CD14-positive monocyte (primary cell): ENCODE data around the gene PABPC3. TPM values are rescaled to one million over a fixed set of nuclear protein-coding genes. Genes with fewer than 3 reads are reported as not detected.

ENCODE experiments used
- DNase-seq, 3 donors: peaks; one replicate each; pipeline ENCODE4 v3.0.0-alpha.2; 2011 to 2022
- H2AFZ ChIP-seq: 2 replicates; pipeline ENCODE4 v1.6.0; 2012; ENCODE audit warnings: mild to moderate bottlenecking, low read depth, low read length, inconsistent platforms; ENCODE audit not compliant: insufficient read depth, poor library complexity, severe bottlenecking
- H3K27ac ChIP-seq, 2 donors: 1 replicate in 1 of 2; 2 replicates in 1 of 2; pipeline ENCODE4 v1.5.1; 2012 to 2013; ENCODE audit warnings: low read length in 2 of 2, control low read depth in 1 of 2, inconsistent platforms in 1 of 2, low read depth in 1 of 2, mild to moderate bottlenecking in 1 of 2
- H3K27me3 ChIP-seq, 2 donors: one replicate each; pipeline versions ENCODE4 v1.6.0 to v1.6.1; 2011 to 2013; ENCODE audit warnings: low read length in 2 of 2; ENCODE audit not compliant: control insufficient read depth in 2 of 2, insufficient read depth in 2 of 2
- H3K36me3 ChIP-seq, 2 donors: replicated peaks in 1 of 2; 1 replicate in 1 of 2; 2 replicates in 1 of 2; pipeline versions ENCODE4 v1.5.1 to v1.6.1; 2012 to 2013; ENCODE audit warnings: low read length in 2 of 2, control low read depth in 1 of 2, inconsistent platforms in 1 of 2, mild to moderate bottlenecking in 1 of 2; ENCODE audit not compliant: insufficient read depth in 2 of 2, control insufficient read depth in 1 of 2
- H3K4me1 ChIP-seq, 2 donors: 1 replicate in 1 of 2; 2 replicates in 1 of 2; pipeline versions ENCODE4 v1.5.1 to v1.6.1; 2012 to 2013; ENCODE audit warnings: low read length in 2 of 2, control low read depth in 1 of 2, inconsistent platforms in 1 of 2, mild to moderate bottlenecking in 1 of 2, moderate library complexity in 1 of 2; ENCODE audit not compliant: insufficient read depth in 2 of 2, control insufficient read depth in 1 of 2
- H3K4me2 ChIP-seq: replicated peaks from 2 replicates; pipeline ENCODE3; 2012; ENCODE audit warnings: low read length, moderate library complexity, mild to moderate bottlenecking; ENCODE audit not compliant: poor library complexity, severe bottlenecking; ENCODE audit errors: extremely low read depth
- H3K4me3 ChIP-seq, 3 experiments: fragments of 200-600 bp in 1 of 3; sonication (generic) in 1 of 3; replicated peaks in 1 of 3; 1 replicate in 2 of 3; 2 replicates in 1 of 3; pipeline ENCODE4 v1.5.1; 2011 to 2013; ENCODE audit warnings: low read length in 3 of 3, mild to moderate bottlenecking in 3 of 3, control low read depth in 2 of 3, low read depth in 2 of 3, inconsistent platforms in 1 of 3, moderate library complexity in 1 of 3
- H3K79me2 ChIP-seq: 2 replicates; pipeline ENCODE4 v1.6.0; 2012; ENCODE audit warnings: mild to moderate bottlenecking, control low read depth, inconsistent platforms, low read length, moderate library complexity; ENCODE audit not compliant: insufficient read depth
- H3K9ac ChIP-seq: 2 replicates; pipeline ENCODE4 v1.6.0; 2017; ENCODE audit warnings: low read length, mild to moderate bottlenecking; ENCODE audit not compliant: insufficient read depth, poor library complexity, severe bottlenecking
- H3K9me3 ChIP-seq, 2 donors: replicated peaks in 1 of 2; 1 replicate in 1 of 2; 2 replicates in 1 of 2; pipeline versions ENCODE4 v1.5.1 to v1.6.1; 2012 to 2013; ENCODE audit warnings: low read length in 2 of 2, control low read depth in 1 of 2; ENCODE audit not compliant: control insufficient read depth in 1 of 2, insufficient read depth in 1 of 2
- H4K20me1 ChIP-seq: 2 replicates; pipeline ENCODE4 v1.6.0; 2012; ENCODE audit warnings: mild to moderate bottlenecking, low read length, control low read depth, moderate library complexity; ENCODE audit not compliant: insufficient read depth
- H3K27ac Mint-ChIP-seq, 7 donors: one replicate each; pipeline ENCODE4 v1.8.0; 2020; ENCODE audit warnings: mild to moderate bottlenecking in 7 of 7, mixed read lengths in 7 of 7, moderate library complexity in 6 of 7, inconsistent platforms in 2 of 7
- H3K27me3 Mint-ChIP-seq, 3 donors: one replicate each; pipeline ENCODE4 v1.8.0; 2021 to 2022; ENCODE audit warnings: low read depth in 3 of 3, mild to moderate bottlenecking in 3 of 3, mixed read lengths in 3 of 3, moderate library complexity in 3 of 3, inconsistent platforms in 1 of 3
- H3K36me3 Mint-ChIP-seq, 2 donors: one replicate each; pipeline ENCODE4 v1.8.0; 2020; ENCODE audit warnings: mixed read lengths in 2 of 2, inconsistent platforms in 1 of 2, mild to moderate bottlenecking in 1 of 2
- H3K4me1 Mint-ChIP-seq: one replicate; pipeline ENCODE4 v1.8.0; 2020; ENCODE audit warnings: mild to moderate bottlenecking, mixed read lengths
- H3K4me3 Mint-ChIP-seq, 2 donors: one replicate each; pipeline ENCODE4 v1.8.0; 2020; ENCODE audit warnings: mild to moderate bottlenecking in 2 of 2, mixed read lengths in 2 of 2, moderate library complexity in 1 of 2
- H3K9me3 Mint-ChIP-seq, 7 donors: one replicate each; pipeline ENCODE4 v1.8.0; 2020 to 2022; ENCODE audit warnings: mixed read lengths in 7 of 7, mild to moderate bottlenecking in 6 of 7, moderate library complexity in 6 of 7, inconsistent platforms in 2 of 7
- WGBS: methylation state at CpG from one replicate; pipeline ENCODE4 v1.1.5; 2013; ENCODE audit warnings: missing lambda C conversion rate; ENCODE audit not compliant: insufficient coverage; 5-methylcytosine and 5-hydroxymethylcytosine counted together
- intact Hi-C, 2 donors: fragments of 100-400 bp; cut with micrococcal nuclease; formaldehyde crosslinking; loops; one replicate each; pipeline versions ENCODE4 v1.15.0 to v1.15.1; 2023
- polyA plus RNA-seq, 3 donors: library from polyadenylated mRNA; depleted of rRNA in 1 of 3; unstranded in 2 of 3; stranded (reverse) in 1 of 3; fragments of 300-500 nt in 2 of 3; fragments of >200 nt in 1 of 3; fragmentation: Illumina TruSeq in 2 of 3; gene quantifications; 1 replicate in 2 of 3; 2 replicates in 1 of 3; pipeline ENCODE4 v1.2.3, GENCODE V29; 2012 to 2021
- TF ChIP-seq, protein P1 (sequence below): fragments of 200-600 bp; IDR thresholded peaks from one replicate; pipeline ENCODE4 v1.8.0; 2022; ENCODE audit warnings: antibody characterized with exemption, mild to moderate bottlenecking

PABPC3 gene
- polyA plus RNA-seq, 3 donors, result 0.04 to 0.17 (median 0.08) TPM

DNA sequence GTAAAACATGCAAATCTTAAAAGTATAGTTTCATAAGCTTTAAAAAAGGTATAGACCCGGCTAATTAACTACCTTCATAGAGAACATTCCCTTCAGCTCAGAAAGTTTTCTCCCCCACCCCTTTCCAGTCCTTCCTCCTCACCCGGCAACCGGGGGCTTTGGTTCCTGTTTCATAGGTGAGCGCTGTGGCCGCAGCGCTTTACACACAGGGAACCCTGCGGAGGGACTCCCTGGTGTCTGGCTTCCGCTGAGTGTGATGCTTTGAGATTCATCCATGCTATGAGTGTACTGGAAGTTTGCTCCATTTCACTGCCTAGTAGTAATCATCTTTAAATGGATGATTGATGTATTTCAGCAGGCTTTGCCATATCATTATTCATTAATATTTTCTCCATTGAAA, 26.0 kb upstream of the PABPC3 start:
- H3K9me3 ChIP-seq, result no peaks in the 10 kb centered on the region
- no peaks in the 10 kb centered on the region for H3K36me3 ChIP-seq
- intact Hi-C loops, result no loop called here
- H3K4me1 ChIP-seq, result no peaks in the 10 kb centered on the region
- H3K4me2 ChIP-seq, result no peak overlapping the region
- Mint-ChIP-seq H3K27ac (no peak overlapping the region), H3K36me3 (no peaks in the 10 kb centered on the region), H3K27me3 (peaks cover 3 to 22% (median 4%) of the 10 kb centered on the region in 3 donors), H3K4me1 (peaks cover 3% of the 10 kb centered on the region), H3K9me3 (peaks cover 0 to 3% (median 0%) of the 10 kb centered on the region in 7 donors), H3K4me3 (no peak overlapping the region)
- no peak overlapping the region for H3K9ac ChIP-seq
- DNase-seq, result no peak
- no peak overlapping the region for H3K27ac ChIP-seq
- TF ChIP-seq, protein P1, sequence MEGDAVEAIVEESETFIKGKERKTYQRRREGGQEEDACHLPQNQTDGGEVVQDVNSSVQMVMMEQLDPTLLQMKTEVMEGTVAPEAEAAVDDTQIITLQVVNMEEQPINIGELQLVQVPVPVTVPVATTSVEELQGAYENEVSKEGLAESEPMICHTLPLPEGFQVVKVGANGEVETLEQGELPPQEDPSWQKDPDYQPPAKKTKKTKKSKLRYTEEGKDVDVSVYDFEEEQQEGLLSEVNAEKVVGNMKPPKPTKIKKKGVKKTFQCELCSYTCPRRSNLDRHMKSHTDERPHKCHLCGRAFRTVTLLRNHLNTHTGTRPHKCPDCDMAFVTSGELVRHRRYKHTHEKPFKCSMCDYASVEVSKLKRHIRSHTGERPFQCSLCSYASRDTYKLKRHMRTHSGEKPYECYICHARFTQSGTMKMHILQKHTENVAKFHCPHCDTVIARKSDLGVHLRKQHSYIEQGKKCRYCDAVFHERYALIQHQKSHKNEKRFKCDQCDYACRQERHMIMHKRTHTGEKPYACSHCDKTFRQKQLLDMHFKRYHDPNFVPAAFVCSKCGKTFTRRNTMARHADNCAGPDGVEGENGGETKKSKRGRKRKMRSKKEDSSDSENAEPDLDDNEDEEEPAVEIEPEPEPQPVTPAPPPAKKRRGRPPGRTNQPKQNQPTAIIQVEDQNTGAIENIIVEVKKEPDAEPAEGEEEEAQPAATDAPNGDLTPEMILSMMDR, result no peak
- no peaks in the 10 kb centered on the region for H4K20me1 ChIP-seq
- no peak overlapping the region for H2AFZ ChIP-seq
- H3K79me2 ChIP-seq, result no peaks in the 10 kb centered on the region
- WGBS, result 0% methylated on average over 1 of the region's 8 CpGs
- H3K27me3 ChIP-seq, result peaks cover 0 to 3% of the 10 kb centered on the region in 2 donors
- H3K4me3 ChIP-seq, result no peak overlapping the region

DNA sequence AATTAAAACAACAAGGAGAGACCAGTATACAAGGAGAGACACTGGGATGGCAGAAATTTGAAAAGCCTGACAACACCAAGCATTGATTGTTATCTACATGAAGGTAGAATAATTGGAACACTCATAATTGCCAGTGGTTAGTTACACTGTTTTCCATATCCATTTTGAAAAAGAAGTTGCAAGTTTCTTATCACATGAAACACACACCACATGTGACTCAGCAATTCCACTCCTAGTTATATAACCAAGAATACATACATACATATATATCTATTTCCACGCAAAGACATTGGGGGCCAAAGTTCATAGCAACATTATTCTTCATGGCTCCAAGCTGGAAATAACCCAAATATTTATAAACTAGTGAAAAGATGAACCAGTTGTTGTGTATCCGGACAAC, 15.2 kb upstream of the PABPC3 start:
- no CpG with 5 or more reads among the region's 2 CpGs for WGBS
- Histone ChIP-seq H3K9me3 (no peaks in the 10 kb centered on the region), H3K4me3 (no peak overlapping the region), H3K27ac (no peak overlapping the region), H3K9ac (no peak overlapping the region), H3K79me2 (no peaks in the 10 kb centered on the region), H2AFZ (no peak overlapping the region), H3K36me3 (no peaks in the 10 kb centered on the region), H3K4me1 (no peaks in the 10 kb centered on the region), H3K27me3 (no peaks in the 10 kb centered on the region), H3K4me2 (no peak overlapping the region), H4K20me1 (no peaks in the 10 kb centered on the region)
- DNase-seq, result no peak
- intact Hi-C loops, result no loop called here
- H3K27ac Mint-ChIP-seq, result no peak overlapping the region
- no peaks in the 10 kb centered on the region for H3K36me3 Mint-ChIP-seq
- H3K27me3 Mint-ChIP-seq, result peaks cover 0 to 14% (median 3%) of the 10 kb centered on the region in 3 donors
- H3K9me3 Mint-ChIP-seq, result peaks cover 0 to 8% (median 0%) of the 10 kb centered on the region in 7 donors
- no peak overlapping the region for H3K4me3 Mint-ChIP-seq
- H3K4me1 Mint-ChIP-seq, result no peaks in the 10 kb centered on the region
- TF ChIP-seq, protein P1, result no peak
